Measurements from ENCODE around the gene TFEB.

TFEB gene

GRCh38 chr6:41732591-41733359 lies 2.6 kb downstream of the TFEB start:
- in situ Hi-C loops (cut with HindIII; ENCODE audit: low sequenced_read_pairs), result no loop called here
- peak; percentile 20 for DNase-seq (ENCODE audit: low read depth, low spot score)
- H3K4me3 ChIP-seq (ENCODE audit: low read depth, low read length), result peak overlapping the region; percentile 67
- no peak for TF ChIP-seq CTCF (IDR thresholded peaks at IDR 0.05; ENCODE audit: low read depth, low read length)

- H3K4me3 ChIP-seq (ENCODE audit: low read depth, low read length), result no peak overlapping the region
- no peak for TF ChIP-seq CTCF (IDR thresholded peaks at IDR 0.05; ENCODE audit: low read depth, low read length)
- DNase-seq (ENCODE audit: low read depth, low spot score), result no peak
- in situ Hi-C loops (cut with HindIII; ENCODE audit: low sequenced_read_pairs), result no loop called here
Measured at GRCh38 chr6:41732149-41732548, 3.3 kb downstream of the TFEB start.

GRCh38 chr6:41731561-41732086 lies 3.8 kb downstream of the TFEB start:
- in situ Hi-C loops (cut with HindIII; ENCODE audit: low sequenced_read_pairs), result no loop called here
- no peak for TF ChIP-seq CTCF (IDR thresholded peaks at IDR 0.05; ENCODE audit: low read depth, low read length)

GRCh38 chr6:41730531-41731436 lies 4.6 kb downstream of the TFEB start:
- no peak for TF ChIP-seq CTCF (IDR thresholded peaks at IDR 0.05; ENCODE audit: low read depth, low read length)
- H3K4me3 ChIP-seq (ENCODE audit: low read depth, low read length), result no peak overlapping the region
- in situ Hi-C loops (cut with HindIII; ENCODE audit: low sequenced_read_pairs), result no loop called here
- no peak for DNase-seq (ENCODE audit: low read depth, low spot score)

More at GRCh38 chr6:41731561-41732086, 3.8 kb downstream of the TFEB start:
- no peak overlapping the region for H3K4me3 ChIP-seq (ENCODE audit: low read depth, low read length)
- DNase-seq (ENCODE audit: low read depth, low spot score), result no peak

- no peak overlapping the region for H3K4me3 ChIP-seq (ENCODE audit: low read depth, low read length)
- no peak for DNase-seq (ENCODE audit: low read depth, low spot score)
- in situ Hi-C loops (cut with HindIII; ENCODE audit: low sequenced_read_pairs), result no loop called here
- no peak for TF ChIP-seq CTCF (IDR thresholded peaks at IDR 0.05; ENCODE audit: low read depth, low read length)
Measured at GRCh38 chr6:41729624-41730023, 5.8 kb downstream of the TFEB start.

GRCh38 chr6:41728954-41729353 lies 6.5 kb downstream of the TFEB start:
- no peak for DNase-seq (ENCODE audit: low read depth, low spot score)
- in situ Hi-C loops (cut with HindIII; ENCODE audit: low sequenced_read_pairs), result no loop called here
- TF ChIP-seq CTCF (IDR thresholded peaks at IDR 0.05; ENCODE audit: low read depth, low read length), result no peak
- H3K4me3 ChIP-seq (ENCODE audit: low read depth, low read length), result no peak overlapping the region

Data from astrocyte of the spinal cord (primary cell).